Activated CD4-positive, CD25-positive, alpha-beta regulatory T cell treated with anti-CD3 and anti-CD28 coated beads, Interleukin-2, amount 50 U/mL, for 72 hours (primary cell): ENCODE results near the gene PDE6A.
A peak's percentile ranks its signal among the peaks of the same experiment; 100 is the strongest.

Experiments
- DNase-seq: peaks from one replicate; pipeline ENCODE4 v3.0.0; 2021

The PDE6A gene

DNA sequence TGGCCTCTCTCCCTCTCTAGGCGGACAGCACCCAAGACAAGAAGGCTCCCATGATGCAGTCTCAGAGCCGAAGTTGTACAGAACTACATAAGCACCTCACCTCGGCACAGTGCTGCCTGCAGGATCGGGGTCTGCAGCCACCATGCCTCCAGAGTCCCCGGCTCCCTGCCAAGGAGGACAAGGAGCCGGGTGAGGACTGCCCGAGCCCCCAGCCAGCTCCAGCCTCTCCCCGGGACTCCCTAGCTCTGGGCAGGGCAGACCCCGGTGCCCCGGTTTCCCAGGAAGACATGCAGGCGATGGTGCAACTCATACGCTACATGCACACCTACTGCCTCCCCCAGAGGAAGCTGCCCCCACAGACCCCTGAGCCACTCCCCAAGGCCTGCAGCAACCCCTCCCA, 112.0 kb downstream of the PDE6A start:
- DNase-seq: no peak

DNA sequence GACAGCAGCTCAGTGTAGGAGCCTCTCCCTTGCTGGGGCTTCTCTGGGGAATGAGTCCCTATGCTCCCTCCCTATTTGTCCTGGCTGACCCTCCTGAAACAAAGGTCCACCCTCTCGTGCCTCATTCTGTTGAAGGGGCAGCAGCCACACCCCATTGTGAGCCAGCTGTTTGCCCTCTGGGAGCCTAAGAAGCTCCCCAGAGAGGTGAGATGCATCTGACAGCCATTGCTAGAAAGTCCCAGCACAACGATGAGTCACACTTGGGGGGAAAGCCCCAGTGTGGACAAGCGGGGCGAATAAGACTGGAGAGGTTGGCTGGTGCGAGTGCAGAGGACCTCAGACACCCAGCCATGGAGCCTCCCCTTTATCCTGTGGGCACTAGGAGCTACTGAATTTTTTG, 113.1 kb downstream of the PDE6A start:
- peak; percentile 45 for DNase-seq

DNA sequence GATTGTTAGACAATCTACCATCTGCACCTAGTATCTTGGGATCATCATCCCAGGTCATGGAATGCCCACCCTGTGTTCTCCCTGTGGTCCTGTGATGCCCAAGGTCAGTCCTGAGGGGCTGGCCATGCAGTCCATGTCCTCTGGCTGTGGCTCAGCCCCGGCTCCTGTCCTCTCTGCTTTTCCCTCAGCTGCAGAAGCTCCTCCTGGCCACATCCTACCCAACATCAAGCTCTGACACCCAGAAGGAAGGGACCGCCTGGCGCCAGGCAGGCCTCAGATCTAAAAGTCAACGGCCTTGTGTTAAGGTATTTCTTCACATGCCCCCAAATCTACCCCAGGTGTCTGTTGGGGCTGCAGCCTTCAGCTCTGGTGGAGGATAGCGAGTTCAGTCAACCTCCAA, 114.0 kb downstream of the PDE6A start:
- DNase-seq: no peak

DNA sequence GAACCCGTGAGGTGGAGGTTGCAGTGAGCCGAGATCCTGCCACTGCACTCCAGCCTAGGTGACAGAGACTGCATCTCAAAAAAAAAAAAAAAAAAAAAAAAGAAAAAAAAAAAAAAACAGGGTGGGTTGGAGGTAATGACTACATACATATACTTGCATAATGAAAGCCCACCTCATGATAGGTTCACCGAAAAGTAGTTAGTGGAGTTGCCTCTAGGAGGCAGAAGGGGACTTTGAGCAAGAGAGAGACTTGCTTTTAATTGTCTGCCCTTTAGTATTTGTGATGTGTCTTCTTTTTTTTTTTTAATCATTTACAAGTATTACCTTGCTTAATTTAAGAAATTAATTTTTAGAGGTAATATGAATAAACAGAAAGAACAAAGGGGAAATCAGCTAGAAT, 114.6 kb downstream of the PDE6A start:
- DNase-seq: no peak

DNA sequence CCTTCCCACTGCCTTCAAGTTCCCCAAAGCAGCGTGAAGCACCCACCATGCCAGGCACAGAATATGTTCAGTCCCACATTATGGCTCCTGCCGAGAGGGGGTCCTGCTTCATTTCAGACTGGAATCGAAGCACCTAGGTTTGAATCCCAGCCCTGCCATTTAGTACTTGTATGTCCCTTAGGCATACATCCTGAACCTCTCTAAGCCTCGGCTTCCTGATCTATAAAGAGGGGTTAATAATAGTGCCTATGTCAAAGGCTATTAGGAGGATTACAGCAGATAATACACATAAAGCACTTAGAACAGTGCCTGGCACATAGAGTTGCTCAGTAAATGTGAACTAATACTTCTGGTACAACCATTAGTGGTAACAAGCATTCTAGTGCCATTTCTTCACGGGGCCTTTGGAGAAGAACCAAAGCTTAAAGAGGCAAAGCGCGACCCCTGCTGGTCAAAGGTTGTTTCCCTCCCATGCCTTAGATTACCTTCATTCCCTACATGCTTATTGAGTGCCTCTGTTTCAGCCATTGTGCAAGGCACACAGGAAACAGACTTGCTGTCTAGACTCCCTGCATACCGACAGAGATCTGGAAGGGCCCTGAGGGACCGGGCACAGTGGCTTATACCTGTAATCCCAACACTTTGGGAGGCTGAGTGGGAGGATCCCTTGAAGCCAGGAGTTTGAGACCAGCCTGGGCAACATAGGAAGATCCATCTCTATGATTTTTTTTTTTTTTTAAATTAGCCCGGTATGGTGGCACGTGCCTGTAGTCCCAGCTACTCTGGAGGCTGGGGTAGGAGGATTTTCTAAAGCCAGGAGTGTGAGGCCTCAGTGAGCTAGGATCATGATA, 116.2 kb downstream of the PDE6A start:
- peak; percentile 80 for DNase-seq

DNA sequence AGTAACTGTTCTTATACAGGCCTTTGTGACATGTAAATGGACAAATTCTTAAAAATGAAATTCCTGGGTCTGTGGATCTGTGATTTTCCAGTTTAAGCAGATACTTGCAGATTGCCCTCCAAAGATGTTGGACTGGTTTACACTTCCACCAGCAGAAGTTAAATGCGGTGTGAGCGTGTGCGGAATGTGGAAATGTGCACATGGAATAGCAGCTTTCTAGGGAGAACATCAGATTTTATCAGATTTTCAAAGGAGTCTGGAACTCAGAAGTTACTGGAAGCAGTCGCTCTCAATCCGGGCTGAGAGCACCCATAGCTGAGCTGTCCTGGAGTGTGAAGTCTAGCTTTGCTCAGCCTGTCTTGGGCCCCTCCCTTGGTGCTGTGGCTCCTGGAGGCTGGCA, 117.0 kb downstream of the PDE6A start:
- no peak for DNase-seq

DNA sequence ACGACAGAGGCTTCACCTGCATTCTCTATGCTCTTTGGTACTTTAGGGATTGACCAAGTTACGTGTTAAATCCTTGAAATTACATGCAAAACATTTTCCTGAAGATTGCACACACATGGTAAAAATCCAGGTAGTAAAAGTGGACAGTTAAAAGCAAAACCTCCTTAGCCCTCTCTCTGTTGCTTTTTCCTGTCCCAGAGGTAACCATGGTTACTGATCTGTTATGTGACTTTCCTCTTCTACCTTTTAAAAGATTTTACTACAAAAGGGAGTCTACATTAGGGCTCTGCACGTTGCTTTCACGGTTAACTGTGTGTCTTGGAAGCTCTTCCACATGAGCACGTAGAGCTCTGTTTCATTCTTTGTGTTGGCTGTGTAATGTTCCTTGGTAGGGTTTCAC, 117.5 kb downstream of the PDE6A start:
- no peak for DNase-seq

DNA sequence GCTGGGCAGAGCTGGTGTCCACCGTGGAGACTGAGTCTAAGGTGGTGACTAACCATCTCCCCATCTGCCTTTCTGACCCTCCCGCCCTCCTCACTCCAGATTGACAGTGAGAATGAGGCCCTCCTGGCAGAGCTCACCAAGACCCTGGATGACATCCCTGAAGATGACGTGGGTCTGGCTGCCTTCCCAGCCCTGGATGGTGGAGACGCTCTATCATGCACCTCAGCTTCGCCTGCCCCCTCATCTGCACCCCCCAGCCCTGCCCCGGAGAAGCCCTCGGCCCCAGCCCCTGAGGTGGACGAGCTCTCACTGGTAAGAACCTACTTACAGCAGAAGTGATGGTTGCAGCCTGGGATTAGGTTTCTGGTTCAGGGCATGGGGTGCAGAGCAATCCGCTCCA, 118.0 kb downstream of the PDE6A start:
- no peak for DNase-seq

DNA sequence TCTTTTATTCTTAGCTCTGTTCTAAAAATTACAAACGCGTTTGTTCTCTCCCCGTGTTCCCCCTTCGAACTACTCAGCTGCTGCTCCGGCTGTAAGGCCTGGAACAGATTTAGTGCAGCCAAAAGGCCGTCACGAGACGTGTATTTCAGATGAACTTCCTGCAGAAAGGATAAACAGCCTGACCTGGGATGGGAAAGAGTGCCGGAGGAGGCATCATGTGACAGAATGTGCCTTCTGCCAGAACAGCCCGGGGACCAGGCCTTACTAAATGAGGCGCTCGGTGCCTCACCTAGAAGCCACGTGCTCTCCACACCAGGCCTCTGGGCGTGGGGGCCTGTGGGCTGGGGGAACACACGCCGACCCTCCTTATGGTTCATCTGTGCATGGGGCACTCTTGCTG, 119.7 kb downstream of the PDE6A start:
- no peak for DNase-seq

DNA sequence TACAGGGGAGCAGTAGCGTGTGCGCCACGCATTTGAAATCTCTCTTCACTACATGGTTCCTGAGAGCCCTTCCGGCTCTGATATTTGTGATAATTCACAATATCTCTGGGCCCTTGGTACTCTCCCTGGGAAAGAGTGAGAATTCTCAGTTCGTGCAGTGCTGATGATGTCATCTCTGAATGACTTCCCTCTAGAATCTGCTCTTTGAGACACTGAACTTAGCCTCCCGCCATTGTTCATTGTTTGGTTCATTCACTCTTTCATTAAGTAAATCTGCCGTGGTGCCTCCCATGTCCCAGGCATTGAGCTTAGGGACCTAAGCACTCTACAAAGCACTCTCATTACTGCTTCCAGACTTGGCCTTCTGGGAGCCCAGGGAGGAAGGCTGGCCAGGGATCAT, 120.5 kb downstream of the PDE6A start:
- no peak for DNase-seq

DNA sequence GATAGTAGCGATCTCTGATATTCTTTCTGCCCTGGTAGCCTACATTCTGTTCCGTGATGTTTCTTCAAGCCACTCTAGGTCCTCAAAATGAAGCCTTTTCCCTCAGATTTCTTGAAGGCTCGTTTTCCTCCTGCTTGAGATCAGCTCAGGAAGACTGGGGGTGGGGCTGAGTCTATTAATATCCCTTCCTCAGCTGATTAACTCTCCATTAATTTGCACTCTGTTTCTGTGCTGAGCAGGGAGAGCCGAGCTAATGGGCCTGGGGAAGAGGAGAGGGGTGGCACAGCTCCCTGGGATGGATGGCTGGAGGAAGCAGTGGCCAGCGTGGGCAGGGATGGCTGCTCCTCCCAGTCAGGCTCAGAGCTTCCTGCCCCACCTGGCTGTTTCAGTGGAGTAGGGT, 121.2 kb downstream of the PDE6A start:
- no peak for DNase-seq

DNA sequence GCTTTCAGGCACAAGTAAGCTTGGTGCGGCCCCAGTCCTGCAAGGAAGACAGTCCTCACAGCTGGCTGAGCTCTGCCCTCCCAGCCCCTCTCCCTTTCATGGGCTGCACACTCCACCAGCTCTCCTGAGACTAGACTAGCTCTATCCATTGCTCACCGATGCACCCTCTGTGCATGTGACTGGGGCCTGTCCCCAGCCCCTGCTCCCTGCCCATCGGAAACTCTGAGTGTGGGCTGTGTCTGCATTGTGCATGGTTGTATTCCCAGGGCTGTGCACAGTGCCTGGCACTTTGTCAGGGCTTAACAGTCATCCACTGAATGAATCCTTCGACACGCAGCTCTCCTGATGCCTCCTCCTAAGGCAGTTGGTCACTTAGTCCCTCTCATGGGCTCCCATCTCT, 122.3 kb downstream of the PDE6A start:
- no peak for DNase-seq

DNA sequence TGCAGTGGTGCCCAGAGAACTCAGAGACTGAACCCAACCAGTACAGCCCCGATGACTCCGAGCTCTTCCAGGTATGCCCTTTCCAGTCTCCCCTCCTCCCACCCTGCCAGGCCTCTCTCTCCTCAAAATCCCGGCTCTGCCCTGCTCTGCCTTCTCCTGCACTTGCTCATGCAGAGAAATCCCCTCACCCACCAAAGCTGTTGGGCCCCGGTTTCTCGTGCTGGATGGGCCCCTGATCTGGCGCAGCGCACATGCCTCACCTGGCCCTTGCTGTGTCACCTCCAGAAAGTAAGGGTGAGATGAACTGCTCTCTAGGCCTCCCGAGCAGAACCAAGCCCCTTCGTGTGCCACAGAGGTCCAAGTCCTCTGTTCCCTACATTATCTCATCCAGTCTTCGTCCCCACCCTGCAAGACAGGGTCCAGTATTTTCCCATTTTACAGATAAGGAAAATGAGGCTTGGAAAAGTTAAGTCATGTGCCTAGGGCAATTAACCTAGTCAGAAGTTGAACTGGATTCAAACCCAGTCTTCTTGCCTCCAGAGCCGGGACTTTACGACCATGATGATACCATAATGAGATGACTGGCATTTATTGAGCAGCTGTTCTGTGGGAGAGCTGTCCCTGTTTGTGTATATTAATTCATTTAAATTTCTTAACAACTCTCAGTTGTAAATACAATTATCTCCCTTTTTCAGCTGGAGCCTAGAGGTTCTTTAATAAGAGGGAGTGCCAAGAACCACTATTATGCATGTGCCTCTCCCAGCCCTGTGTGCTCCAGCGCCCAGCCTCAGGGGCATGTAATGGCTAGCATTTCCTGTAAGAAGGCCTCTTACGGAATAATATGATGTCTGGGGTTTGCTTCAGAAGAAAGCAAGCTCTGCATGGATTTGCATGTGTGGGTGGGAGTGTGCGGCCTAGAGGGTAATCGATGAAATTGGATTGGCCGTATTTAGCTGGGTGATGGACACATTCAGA, 123.8 kb downstream of the PDE6A start:
- DNase-seq: no peak

DNA sequence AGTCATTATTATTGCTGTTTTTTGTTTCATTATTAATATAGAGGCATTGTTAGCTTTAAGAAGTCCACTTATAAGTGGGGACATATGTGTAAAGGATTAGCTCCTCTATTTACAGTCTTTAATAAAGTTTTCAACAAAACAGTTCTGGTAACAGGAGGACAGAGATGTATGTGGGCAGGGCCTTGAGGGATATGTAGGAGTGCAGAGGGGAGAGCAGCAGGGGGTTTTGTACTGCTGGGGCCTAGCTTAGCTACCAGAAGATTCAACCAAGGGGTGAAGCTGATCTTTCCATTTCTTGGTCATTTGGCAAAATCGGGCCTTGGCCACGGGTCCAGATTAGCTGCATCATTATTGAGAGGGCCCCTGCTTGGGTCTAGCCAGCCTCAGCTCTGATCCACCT, 124.6 kb downstream of the PDE6A start:
- no peak for DNase-seq

DNA sequence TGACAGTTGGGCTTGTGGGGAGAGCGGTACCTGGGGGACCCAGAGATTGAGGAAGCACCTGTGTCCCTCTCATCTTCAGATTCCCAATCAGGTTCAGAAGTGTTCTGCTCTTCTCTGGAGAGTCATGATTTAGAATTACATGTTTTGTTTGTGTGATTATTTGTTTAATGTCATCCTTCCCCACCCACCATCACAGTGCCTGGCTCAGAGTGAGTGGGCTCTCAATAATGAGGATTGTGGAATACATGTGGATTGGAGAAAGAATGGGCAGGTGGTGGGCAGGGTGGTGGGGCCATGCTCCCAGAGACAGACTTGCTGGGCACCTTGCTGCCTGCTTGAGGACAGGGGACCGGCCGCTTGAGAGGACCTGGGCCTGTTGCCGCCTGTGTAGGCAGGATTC, 126.5 kb downstream of the PDE6A start:
- DNase-seq: no peak

DNA sequence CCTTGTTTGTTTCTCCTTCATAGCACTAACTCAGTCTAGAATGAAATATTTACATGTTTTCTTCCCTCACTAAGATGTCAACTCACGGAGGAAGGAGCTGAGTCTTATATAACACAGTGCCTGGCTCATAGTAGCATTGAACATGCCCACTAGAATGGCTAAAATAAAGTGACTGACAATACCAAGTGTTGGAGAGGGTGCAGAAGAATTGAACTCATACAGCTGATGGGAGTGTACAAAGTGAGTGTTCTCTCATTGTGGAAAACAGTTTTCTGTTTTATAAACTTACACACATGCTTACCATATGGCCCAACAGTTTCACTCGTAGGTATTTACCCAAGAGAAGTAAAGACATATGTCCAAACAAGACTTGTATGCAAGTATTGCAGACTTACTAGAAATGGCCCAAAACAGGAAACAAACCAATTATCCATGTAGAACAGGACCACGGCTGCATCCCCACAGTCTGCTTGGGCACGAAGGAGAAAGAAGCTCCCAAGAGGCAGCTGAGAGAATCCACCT, 127.0 kb downstream of the PDE6A start:
- DNase-seq: no peak

DNA sequence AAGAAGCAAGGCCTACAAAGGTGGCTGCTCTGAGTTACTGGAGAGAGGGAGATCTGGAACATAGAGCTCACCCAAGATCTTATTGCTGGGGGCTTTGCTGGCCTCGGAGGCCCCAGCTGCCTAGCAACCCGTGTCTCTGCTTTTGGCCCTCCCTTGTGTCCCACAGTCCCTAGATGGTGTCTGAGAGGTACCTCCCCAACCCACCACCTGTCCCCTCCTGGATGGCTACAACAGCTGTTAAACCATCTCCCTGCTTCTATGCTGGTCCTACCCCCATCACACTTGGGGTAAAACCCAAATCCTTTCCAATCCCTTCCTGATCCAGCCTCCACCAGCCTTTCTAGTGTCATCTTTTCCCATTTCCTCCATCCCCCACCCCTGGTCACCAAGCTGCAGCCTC, 127.9 kb downstream of the PDE6A start:
- DNase-seq: no peak

DNA sequence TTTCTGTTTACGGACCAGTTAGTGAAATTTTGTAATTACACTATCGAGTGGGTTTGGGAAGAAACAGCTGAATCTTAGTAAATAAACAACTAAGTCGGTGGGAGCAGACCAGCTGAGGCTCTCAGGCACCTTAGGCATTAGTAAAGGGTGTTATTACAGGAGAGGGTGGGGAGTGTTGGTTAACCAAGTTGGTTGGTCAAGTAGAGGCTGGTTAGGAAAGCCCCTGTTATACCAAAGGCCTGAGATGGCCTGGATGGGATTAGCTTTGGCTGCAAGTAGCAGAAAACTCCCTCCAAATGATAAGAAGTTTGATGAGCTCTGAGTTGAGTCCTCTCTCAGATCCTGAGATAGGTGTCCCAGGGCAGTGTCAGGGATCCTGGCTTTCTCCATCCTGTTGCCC, 133.1 kb downstream of the PDE6A start:
- no peak for DNase-seq

DNA sequence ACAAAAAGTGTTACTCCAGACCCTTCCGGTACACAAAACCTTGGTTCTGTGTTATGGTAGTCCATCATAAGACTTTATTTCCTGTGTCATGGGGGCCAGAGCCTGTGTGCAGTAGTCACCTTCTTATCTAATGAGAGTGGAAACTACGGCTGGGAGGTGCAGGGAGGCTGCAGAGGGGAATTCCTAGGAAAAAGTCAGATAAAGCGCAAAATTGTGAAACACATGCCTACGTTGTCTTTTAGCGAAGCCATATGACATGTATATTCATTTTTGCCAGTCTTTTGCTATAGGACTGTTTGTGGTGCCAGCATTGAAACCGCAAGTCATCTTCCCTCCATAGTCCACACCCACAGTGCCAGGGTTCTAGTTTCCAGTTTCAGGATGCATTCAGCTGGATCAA, 133.7 kb downstream of the PDE6A start:
- DNase-seq: no peak

DNA sequence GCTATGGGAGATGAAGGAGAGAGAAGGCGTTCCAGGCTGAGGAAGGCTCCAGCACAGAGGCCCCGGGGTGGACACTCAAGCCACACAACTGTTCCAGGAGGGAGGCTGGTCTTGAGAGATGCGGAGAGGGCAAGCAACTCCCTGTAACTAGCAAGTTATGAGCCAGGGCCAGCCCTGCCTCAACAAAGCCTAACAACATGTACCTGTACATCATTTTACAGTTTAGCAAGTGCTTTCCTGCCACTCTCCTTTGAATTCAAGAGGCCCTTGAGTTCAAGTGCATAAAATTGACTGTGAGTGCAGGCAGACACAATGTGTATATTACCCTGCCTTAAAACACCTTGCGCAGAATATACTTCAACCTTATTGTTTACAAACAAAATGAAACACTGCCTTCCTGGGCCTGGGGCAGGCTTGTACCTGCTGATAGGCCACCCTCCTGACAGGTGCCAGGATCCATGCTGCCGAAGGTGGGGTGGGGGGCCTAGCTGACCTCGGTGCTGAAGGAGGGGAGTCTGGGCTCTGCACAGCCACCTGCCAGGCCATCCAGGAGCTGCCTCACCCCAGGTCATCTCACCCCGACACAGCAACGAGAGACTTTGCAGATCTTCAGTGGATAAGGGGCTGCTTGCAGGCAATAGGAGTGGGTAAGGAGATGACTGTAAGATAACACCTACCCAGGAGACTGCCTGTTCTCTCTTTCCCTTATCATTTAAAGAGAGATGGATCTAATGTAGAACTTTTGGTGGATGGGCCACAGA, 134.5 kb downstream of the PDE6A start:
- no peak for DNase-seq

DNA sequence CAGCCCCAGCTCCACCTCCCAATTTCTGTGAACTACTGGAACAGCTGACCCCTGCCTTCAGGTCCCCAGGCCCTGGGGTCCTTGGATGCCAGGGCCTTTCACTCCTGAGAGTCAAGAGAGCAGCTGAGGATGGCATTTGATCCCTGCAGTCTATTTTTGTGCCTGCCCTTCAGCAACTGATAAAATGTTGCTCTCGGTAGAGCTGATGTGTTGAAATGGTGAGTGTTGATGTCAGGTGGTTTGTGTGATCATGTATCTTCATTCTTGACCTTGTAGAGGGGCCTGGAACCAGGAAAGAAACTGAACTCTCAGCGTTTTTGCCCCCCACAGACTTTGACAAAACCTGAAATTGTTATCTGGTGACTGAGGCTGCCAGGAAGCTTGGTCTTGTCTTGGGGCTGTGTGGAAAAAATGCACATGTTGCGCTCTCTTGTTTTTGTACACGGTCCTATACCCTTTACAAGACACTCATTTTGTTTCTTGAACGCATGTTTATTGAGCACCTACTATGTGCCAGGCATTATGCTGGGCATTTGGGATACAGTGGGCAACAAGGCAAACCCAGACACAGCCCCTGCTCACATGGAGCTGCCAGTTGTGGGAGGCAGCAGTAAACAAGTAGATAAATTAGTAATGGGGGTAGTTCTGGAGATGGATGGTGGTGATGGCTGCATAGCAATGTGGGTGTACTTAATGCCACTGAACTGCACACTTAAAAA, 136.2 kb downstream of the PDE6A start:
- DNase-seq: no peak
